PC-3 (cell line): Measurements from ENCODE around the gene LY6G6F.

Experiments used
- EZH2 ChIP-seq: fragments of 300-600 bp; sonication (generic); IDR thresholded peaks from one replicate; pipeline ENCODE4 v1.6.1; 2017; ENCODE audit warnings: antibody characterized with exemption, mild to moderate bottlenecking, low read length; ENCODE audit not compliant: unreplicated experiment
- EZH2phosphoT487 ChIP-seq: fragments of 300-600 bp; sonication (generic); IDR thresholded peaks from 2 replicates; pipeline ENCODE4 v1.6.1; 2018; ENCODE audit warnings: mild to moderate bottlenecking, antibody characterized with exemption, low read length, borderline replicate concordance
- TF ChIP-seq, protein P1 (sequence below): fragments of 300-600 bp; sonication (generic); conservative IDR thresholded peaks from 2 replicates; pipeline ENCODE4 v1.5.1; 2017; ENCODE audit warnings: antibody characterized with exemption, low read depth, mild to moderate bottlenecking, low read length

DNA sequence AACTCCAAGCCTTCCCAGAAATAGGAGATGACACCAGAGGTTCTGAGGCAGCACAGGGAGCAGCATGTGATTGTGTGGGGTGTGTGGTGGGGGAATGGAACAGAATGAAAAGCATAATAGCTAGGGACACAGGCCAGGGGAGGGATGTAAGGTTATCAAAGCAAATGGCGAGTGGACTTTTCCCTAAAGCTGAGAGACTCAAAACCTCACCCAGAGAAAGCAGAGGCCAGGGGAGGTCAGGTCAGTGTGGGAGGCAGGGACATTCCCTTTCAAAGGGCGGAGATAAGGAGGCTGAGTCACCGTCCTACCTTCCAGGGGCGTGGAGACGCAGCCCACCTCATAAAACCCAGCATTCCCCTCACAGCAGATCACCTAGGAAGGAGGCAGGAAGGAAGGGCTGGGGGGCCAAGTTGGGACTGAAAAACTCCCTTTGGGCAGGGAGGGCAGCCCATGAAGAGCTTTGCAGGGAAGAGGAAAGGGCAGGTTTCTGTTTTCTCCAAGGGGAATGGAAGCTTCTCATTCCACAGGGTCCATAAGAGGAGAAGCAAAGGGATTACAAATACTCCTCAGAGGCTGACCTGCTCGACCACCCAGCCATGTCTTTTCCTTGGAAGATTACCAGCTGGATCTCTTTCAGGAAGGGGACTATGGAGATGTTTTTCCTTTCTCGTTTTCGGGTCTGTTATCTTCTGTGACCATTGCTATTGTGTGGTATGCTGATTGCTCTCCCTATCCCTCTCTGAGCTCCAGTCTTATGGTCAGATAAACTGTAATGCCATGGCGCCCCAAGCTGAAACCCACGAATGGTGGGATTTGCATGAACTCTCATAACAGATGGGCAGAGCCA is 16.2 kb upstream of the LY6G6F start:
- TF ChIP-seq, protein P1, sequence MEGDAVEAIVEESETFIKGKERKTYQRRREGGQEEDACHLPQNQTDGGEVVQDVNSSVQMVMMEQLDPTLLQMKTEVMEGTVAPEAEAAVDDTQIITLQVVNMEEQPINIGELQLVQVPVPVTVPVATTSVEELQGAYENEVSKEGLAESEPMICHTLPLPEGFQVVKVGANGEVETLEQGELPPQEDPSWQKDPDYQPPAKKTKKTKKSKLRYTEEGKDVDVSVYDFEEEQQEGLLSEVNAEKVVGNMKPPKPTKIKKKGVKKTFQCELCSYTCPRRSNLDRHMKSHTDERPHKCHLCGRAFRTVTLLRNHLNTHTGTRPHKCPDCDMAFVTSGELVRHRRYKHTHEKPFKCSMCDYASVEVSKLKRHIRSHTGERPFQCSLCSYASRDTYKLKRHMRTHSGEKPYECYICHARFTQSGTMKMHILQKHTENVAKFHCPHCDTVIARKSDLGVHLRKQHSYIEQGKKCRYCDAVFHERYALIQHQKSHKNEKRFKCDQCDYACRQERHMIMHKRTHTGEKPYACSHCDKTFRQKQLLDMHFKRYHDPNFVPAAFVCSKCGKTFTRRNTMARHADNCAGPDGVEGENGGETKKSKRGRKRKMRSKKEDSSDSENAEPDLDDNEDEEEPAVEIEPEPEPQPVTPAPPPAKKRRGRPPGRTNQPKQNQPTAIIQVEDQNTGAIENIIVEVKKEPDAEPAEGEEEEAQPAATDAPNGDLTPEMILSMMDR, result no peak
- TF ChIP-seq EZH2 (no peak), EZH2phosphoT487 (no peak)
